Left kidney (tissue), 2 donors: ENCODE data around the gene ISG15. TPM values are rescaled to one million over a fixed set of nuclear protein-coding genes. Genes with fewer than 3 reads are reported as not detected.
"Not testable (repeated sequence)": the region's sequence is repeated elsewhere in the genome, so short reads cannot be mapped to it uniquely, and the experiment has no call there.

ENCODE experiments used
- DNase-seq: peaks from one replicate; pipeline ENCODE4 v3.0.0-alpha.2; 2013
- polyA plus RNA-seq: library from polyadenylated mRNA; unstranded; fragments of 120-200 nt; gene quantifications from one replicate; pipeline ENCODE4 v1.2.1, GENCODE V29; 2013; ENCODE audit not compliant: insufficient read length

ISG15 gene
- polyA plus RNA-seq, 1 donor = 9.4 TPM

GRCh38 chr1:993379-993995 lies 19.8 kb upstream of the ISG15 start:
- no peak for DNase-seq

GRCh38 chr1:994546-994945 lies 18.8 kb upstream of the ISG15 start:
- DNase-seq = not testable (repeated sequence)

GRCh38 chr1:995665-996633 lies 17.3 kb upstream of the ISG15 start:
- DNase-seq = no peak

GRCh38 chr1:996851-997712 lies 16.2 kb upstream of the ISG15 start:
- no peak for DNase-seq

GRCh38 chr1:997713-997992 lies 15.6 kb upstream of the ISG15 start:
- no peak for DNase-seq

- DNase-seq = no peak
These were observed 15.1 kb upstream of the ISG15 start for GRCh38 chr1:997993-998744.

- no peak for DNase-seq
These were observed 14.6 kb upstream of the ISG15 start for GRCh38 chr1:998745-998994.

- no peak for DNase-seq
These were observed 14.1 kb upstream of the ISG15 start for GRCh38 chr1:998995-999724.

- peak; percentile 88 for DNase-seq
These were observed 13.5 kb upstream of the ISG15 start, which contains the start of gene HES4 for GRCh38 chr1:999725-1000356. Gene HES4 (minus strand): TSS chr1:1000097. CDS start chr1:999973, 124 bp downstream.

- no peak for DNase-seq
These were observed 12.8 kb upstream of the ISG15 start for GRCh38 chr1:1000357-1001056.

GRCh38 chr1:1001057-1001783 lies 12.1 kb upstream of the ISG15 start:
- no peak for DNase-seq

GRCh38 chr1:1003618-1004419 lies 9.5 kb upstream of the ISG15 start:
- DNase-seq = no peak

GRCh38 chr1:1004420-1004779 lies 8.9 kb upstream of the ISG15 start:
- no peak for DNase-seq

GRCh38 chr1:1004780-1005697 lies 8.3 kb upstream of the ISG15 start:
- DNase-seq = no peak

- DNase-seq = no peak
These were observed 7.5 kb upstream of the ISG15 start for GRCh38 chr1:1005774-1006304.

- DNase-seq = no peak
These were observed 6.8 kb upstream of the ISG15 start for GRCh38 chr1:1006305-1007159.
